IMR-90 (cell line): Measurements from ENCODE around the gene PHLDA2. TPM values are rescaled to one million over a fixed set of nuclear protein-coding genes. Genes with fewer than 3 reads are reported as not detected.
A peak's percentile ranks its signal among the peaks of the same experiment; 100 is the strongest.

Experiments
- ATAC-seq: fragments of 200-7000 bp; cut with Tn5 transposase; 2 replicates; pipeline ENCODE4 v1.9.1; 2020; ENCODE audit warnings: low read depth, mild to moderate bottlenecking, moderate library complexity
- BruUV-seq: library from RNA; stranded (reverse); fragments of 400-500 nt; replicated peaks from 2 replicates; lab custom pipeline; 2021; lab: Mats Ljungman, UMichigan
- CTCF ChIA-PET: fragments of 300-600 bp; formaldehyde crosslinking; extraction: SDS; loops from one replicate; lab custom pipeline; 2021; ENCODE audit warnings: antibody characterized with exemption; lab: Yijun Ruan, JAX
- POLR2A ChIA-PET: fragments of 300-600 bp; sonication (Branson Sonifier 250); formaldehyde crosslinking; loops from one replicate; lab custom pipeline; 2022; ENCODE audit warnings: antibody characterized with exemption; ENCODE audit not compliant: unreplicated experiment; lab: Charles Lee
- DNase-seq: peaks from one replicate; pipeline ENCODE4 v3.0.0; 2013
- H2AFZ ChIP-seq: replicated peaks from 2 replicates; pipeline ENCODE3; 2013; ENCODE audit warnings: low read length, mild to moderate bottlenecking; ENCODE audit not compliant: poor library complexity
- H2AK5ac ChIP-seq: 2 replicates; pipeline ENCODE4 v1.6.1; 2013; ENCODE audit warnings: low read depth, low read length, inconsistent platforms
- H2AK9ac ChIP-seq: replicated peaks from 2 replicates; pipeline ENCODE3; 2013; ENCODE audit warnings: mild to moderate bottlenecking, low read depth, low read length, moderate library complexity; ENCODE audit not compliant: poor library complexity
- H2BK120ac ChIP-seq: 2 replicates; pipeline ENCODE4 v1.6.1; 2013; ENCODE audit warnings: low read depth, low read length, inconsistent platforms
- H2BK15ac ChIP-seq: 3 replicates; pipeline ENCODE4 v1.6.1; 2013; ENCODE audit warnings: low read depth, low read length, inconsistent platforms
- H2BK20ac ChIP-seq: 2 replicates; pipeline ENCODE4 v1.6.1; 2013; ENCODE audit warnings: low read depth, mild to moderate bottlenecking, inconsistent platforms, low read length, moderate library complexity
- H2BK5ac ChIP-seq: 2 replicates; pipeline ENCODE4 v1.6.1; 2013; ENCODE audit warnings: mild to moderate bottlenecking, low read depth, low read length, inconsistent platforms; ENCODE audit not compliant: poor library complexity, severe bottlenecking
- H3K14ac ChIP-seq: replicated peaks from 2 replicates; pipeline ENCODE4 v1.6.1; 2013; ENCODE audit warnings: low read depth, low read length, inconsistent platforms
- H3K18ac ChIP-seq: 2 replicates; pipeline ENCODE4 v1.6.1; 2013; ENCODE audit warnings: low read depth, low read length, control low read depth
- H3K23ac ChIP-seq: 2 replicates; pipeline ENCODE4 v1.6.1; 2013; ENCODE audit warnings: low read depth, low read length, inconsistent platforms
- H3K27ac ChIP-seq: 2 replicates; pipeline ENCODE4 v1.5.1; 2013; ENCODE audit warnings: mild to moderate bottlenecking, control low read depth, low read length; ENCODE audit not compliant: insufficient read depth
- H3K27me3 ChIP-seq: 2 replicates; pipeline ENCODE4 v1.6.1; 2013; ENCODE audit warnings: low read length; ENCODE audit not compliant: control insufficient read depth, insufficient read depth
- H3K36me3 ChIP-seq: 2 replicates; pipeline ENCODE4 v1.6.1; 2013; ENCODE audit warnings: low read length, mixed read lengths; ENCODE audit not compliant: control insufficient read depth, insufficient read depth
- H3K4ac ChIP-seq: 2 replicates; pipeline ENCODE4 v1.6.1; 2013; ENCODE audit warnings: low read depth, low read length, inconsistent platforms
- H3K4me1 ChIP-seq: 2 replicates; pipeline ENCODE4 v1.6.1; 2013; ENCODE audit warnings: low read length, mixed read lengths; ENCODE audit not compliant: control insufficient read depth, insufficient read depth
- H3K4me2 ChIP-seq: 2 replicates; pipeline ENCODE4 v1.6.1; 2013; ENCODE audit warnings: low read depth, mild to moderate bottlenecking, control low read depth, low read length, moderate library complexity
- H3K4me3 ChIP-seq: 2 replicates; pipeline ENCODE4 v1.5.1; 2013; ENCODE audit warnings: low read depth, mild to moderate bottlenecking, control low read depth, low read length, moderate library complexity; ENCODE audit not compliant: insufficient read depth
- H3K56ac ChIP-seq: 2 replicates; pipeline ENCODE4 v1.6.1; 2013; ENCODE audit warnings: low read length, inconsistent platforms; ENCODE audit not compliant: insufficient read depth; ENCODE audit errors: extremely low read depth
- H3K79me1 ChIP-seq, 2 experiments: 2 replicates each; pipeline ENCODE4 v1.6.1; 2013; ENCODE audit warnings: low read length in 2 of 2, inconsistent platforms in 1 of 2, low read depth in 1 of 2
- H3K9ac ChIP-seq: 2 replicates; pipeline ENCODE4 v1.6.1; 2013; ENCODE audit warnings: low read depth, low read length, control low read depth
- H3K9me1 ChIP-seq: 2 replicates; pipeline ENCODE4 v1.6.1; 2013; ENCODE audit warnings: low read length, inconsistent platforms; ENCODE audit not compliant: insufficient read depth
- H3K9me3 ChIP-seq: 2 replicates; pipeline ENCODE4 v1.6.1; 2013; ENCODE audit warnings: low read length; ENCODE audit not compliant: control insufficient read depth, insufficient read depth
- H4K20me1 ChIP-seq: 2 replicates; pipeline ENCODE4 v1.6.1; 2013; ENCODE audit warnings: low read length, inconsistent platforms; ENCODE audit not compliant: insufficient read depth
- H4K5ac ChIP-seq: 2 replicates; pipeline ENCODE4 v1.6.1; 2013; ENCODE audit warnings: mild to moderate bottlenecking, low read depth, low read length, control low read depth
- H4K8ac ChIP-seq, 2 experiments: 2 replicates each; pipeline ENCODE4 v1.6.1; 2013; ENCODE audit warnings: low read depth in 2 of 2, low read length in 2 of 2, control low read depth in 1 of 2, inconsistent platforms in 1 of 2
- H4K91ac ChIP-seq: 2 replicates; pipeline ENCODE4 v1.6.1; 2013; ENCODE audit warnings: low read depth, low read length, inconsistent platforms; ENCODE audit not compliant: insufficient read depth
- CHD1 ChIP-seq: IDR thresholded peaks from 2 replicates; pipeline ENCODE4 v1.6.1; 2012; ENCODE audit warnings: low read depth, low read length, improper control_type of control experiment
- MAZ ChIP-seq: IDR thresholded peaks from 2 replicates; pipeline ENCODE4 v1.6.1; 2012; ENCODE audit warnings: low read depth, mild to moderate bottlenecking, low read length, improper control_type of control experiment, moderate library complexity, borderline replicate concordance
- RAD21 ChIP-seq: IDR thresholded peaks from 2 replicates; pipeline ENCODE4 v1.6.1; 2012; ENCODE audit warnings: low read length, improper control_type of control experiment
- RCOR1 ChIP-seq: IDR thresholded peaks from 2 replicates; pipeline ENCODE4 v1.6.1; 2012; ENCODE audit warnings: mild to moderate bottlenecking, low read length, improper control_type of control experiment; ENCODE audit not compliant: insufficient replicate concordance
- SMC3 ChIP-seq: fragments of 150-350 bp; IDR thresholded peaks from 2 replicates; pipeline ENCODE4 v1.6.1; 2016; ENCODE audit warnings: low read depth, mild to moderate bottlenecking, antibody characterized with exemption, low read length, moderate library complexity
- WGBS, 2 experiments: methylation state at CpG; one replicate each; pipeline versions ENCODE4 v1.1.5 to v1.1.7; 2013; ENCODE audit warnings: missing lambda C conversion rate in 2 of 2; ENCODE audit not compliant: insufficient read length in 1 of 2; ENCODE audit errors: extremely low coverage in 2 of 2; 5-methylcytosine and 5-hydroxymethylcytosine counted together
- dilution Hi-C: fragments of 300-500 bp; cut with HindIII; formaldehyde crosslinking; loops from one replicate; pipeline ENCODE4 v1.14.3; 2018; ENCODE audit warnings: low sequenced_read_pairs; ENCODE audit not compliant: unreplicated experiment
- in situ Hi-C: fragments of 300-500 bp; cut with MboI; formaldehyde crosslinking; loops from 3 replicates; pipeline ENCODE4 v1.14.3; 2019; ENCODE audit warnings: low sequenced_read_pairs, inconsistent platforms, mixed read lengths
- intact Hi-C: fragments of 100-400 bp; cut with micrococcal nuclease; formaldehyde crosslinking; loops from 2 replicates; pipeline ENCODE4 v1.10.0; 2022
- polyA plus RNA-seq, 3 experiments: library from polyadenylated mRNA; depleted of rRNA; stranded (reverse); fragments of >200 nt; gene quantifications; 2 replicates each; pipeline ENCODE4 v1.2.3, GENCODE V29; 2012; ENCODE audit warnings: low replicate concordance in 1 of 3
- total RNA-seq: library from RNA; depleted of rRNA; stranded (reverse); fragments of >200 nt; gene quantifications from 2 replicates; pipeline ENCODE4 v1.2.3, GENCODE V29; 2012
- TF ChIP-seq, protein P1 (sequence below): conservative IDR thresholded peaks from 2 replicates; pipeline ENCODE4 v1.5.1; 2012; ENCODE audit warnings: mild to moderate bottlenecking, low read depth, low read length, improper control_type of control experiment

Gene PHLDA2
- total and polyA plus RNA-seq, 2 of the 4 experiments (the other 2 are of a cell fraction): 3.8 to 89.0 TPM

DNA sequence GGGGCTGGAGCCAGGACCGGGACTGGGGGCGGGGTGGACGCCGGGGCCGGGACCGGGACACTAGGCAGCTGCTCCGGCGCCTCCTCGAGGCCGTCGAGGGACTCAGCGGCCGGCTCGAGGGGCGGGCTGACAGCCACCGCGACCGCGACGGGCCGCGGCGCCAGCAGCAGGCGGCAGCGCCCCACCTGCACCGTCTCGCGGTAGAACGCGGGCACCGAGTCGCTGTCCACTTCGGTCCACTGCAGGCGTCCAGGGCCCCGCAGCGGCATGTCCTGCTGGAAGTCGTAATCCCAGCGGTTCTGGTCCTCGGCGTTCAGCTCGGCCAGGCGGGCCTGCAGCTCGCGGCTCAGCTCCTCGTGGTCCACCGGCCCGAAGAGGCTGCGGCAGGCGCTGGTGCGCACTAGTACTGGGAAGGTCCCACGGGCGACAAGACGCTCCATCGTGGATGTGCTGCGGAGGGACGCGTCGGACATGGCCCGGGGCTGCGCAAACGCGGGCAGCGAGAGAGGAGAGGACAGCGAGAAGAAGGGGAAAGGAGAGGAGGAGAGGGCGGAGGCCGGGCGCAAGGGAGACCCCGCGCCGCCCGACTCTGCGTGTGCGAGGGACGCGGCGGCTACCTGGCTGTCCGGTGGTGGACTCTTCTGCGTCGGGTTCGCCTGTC lies 44.1 kb downstream of the PHLDA2 start:
- Histone ChIP-seq H2AK9ac (peak overlapping the region; percentile 92), H3K4ac (peak overlapping the region; percentile 64; the same call in 1 of the 2 replicates), H3K27ac (peak overlapping the region; percentile 44), H2BK5ac (peak overlapping the region; percentile 14), H2BK20ac (no peak overlapping the region), H4K5ac (no peak overlapping the region), H3K4me3 (peak overlapping the region; percentile 70), H3K4me2 (peak overlapping the region; percentile 84), H4K20me1 (peaks cover 12% of the 10 kb centered on the region), H3K36me3 (peaks cover 3% of the 10 kb centered on the region; the same call in 1 of the 2 replicates), H3K27me3 (no peaks in the 10 kb centered on the region; the same call in 1 of the 2 replicates), H4K8ac (no peak overlapping the region; a peak in 1 of 4 replicates), H2AK5ac (0 out of 2 replicates have a peak overlapping the region, but pooled peaks have one; percentile 56), H2AFZ (peak overlapping the region; percentile 95), H2BK120ac (no peak overlapping the region), H2BK15ac (no peak overlapping the region), H3K9me1 (no peaks in the 10 kb centered on the region; the same call in 1 of the 2 replicates), H3K9ac (peak overlapping the region; percentile 66), H3K4me1 (peaks cover 8% of the 10 kb centered on the region), H3K56ac (no peak overlapping the region), H3K9me3 (no peaks in the 10 kb centered on the region), H4K91ac (no peak overlapping the region; the same call in 1 of the 2 replicates), H3K79me1 (peaks cover 0 to 3% of the 10 kb centered on the region in 2 experiments; a peak in 1 of 4 replicates), H3K14ac (peak overlapping the region; percentile 56), H3K23ac (peak overlapping the region; percentile 86), H3K18ac (no peak overlapping the region)
- ATAC-seq (peak; percentile 37), DNase-seq (peak; percentile 36)
- dilution Hi-C loops: no loop called here
- no TSS peak for BruUV-seq
- in situ Hi-C loops: loop anchor here (5.0 to 25.0 kb wide), 2 partner anchors 353 to 698 kb away; no protein-coding TSS in a partner anchor
- WGBS, 2 experiments: 1% methylated on average over 49 of the region's 80 CpGs; no CpG with 5 or more reads in 1 of the 2 experiments
- ChIA-PET POLR2A (interaction anchor here (1.0 kb wide), 1 partner anchor 351 kb away, joined by 4 read pairs; no protein-coding TSS in a partner anchor), CTCF (interaction anchor here (11.0 kb wide), 1 partner anchor 352 kb away, joined by 116 read pairs; no protein-coding TSS in a partner anchor)
- intact Hi-C loops: loop anchor here (2.0 to 5.0 kb wide), 3 partner anchors 58 to 238 kb away; no protein-coding TSS in a partner anchor
- TF ChIP-seq RCOR1 (no peak), MAZ (0 out of 2 replicates have a peak, but pooled peaks have one; percentile 23), CHD1 (no peak), SMC3 (peak; percentile 29; the same call in 1 of the 2 replicates), RAD21 (peak; percentile 58)
- TF ChIP-seq, protein P1, sequence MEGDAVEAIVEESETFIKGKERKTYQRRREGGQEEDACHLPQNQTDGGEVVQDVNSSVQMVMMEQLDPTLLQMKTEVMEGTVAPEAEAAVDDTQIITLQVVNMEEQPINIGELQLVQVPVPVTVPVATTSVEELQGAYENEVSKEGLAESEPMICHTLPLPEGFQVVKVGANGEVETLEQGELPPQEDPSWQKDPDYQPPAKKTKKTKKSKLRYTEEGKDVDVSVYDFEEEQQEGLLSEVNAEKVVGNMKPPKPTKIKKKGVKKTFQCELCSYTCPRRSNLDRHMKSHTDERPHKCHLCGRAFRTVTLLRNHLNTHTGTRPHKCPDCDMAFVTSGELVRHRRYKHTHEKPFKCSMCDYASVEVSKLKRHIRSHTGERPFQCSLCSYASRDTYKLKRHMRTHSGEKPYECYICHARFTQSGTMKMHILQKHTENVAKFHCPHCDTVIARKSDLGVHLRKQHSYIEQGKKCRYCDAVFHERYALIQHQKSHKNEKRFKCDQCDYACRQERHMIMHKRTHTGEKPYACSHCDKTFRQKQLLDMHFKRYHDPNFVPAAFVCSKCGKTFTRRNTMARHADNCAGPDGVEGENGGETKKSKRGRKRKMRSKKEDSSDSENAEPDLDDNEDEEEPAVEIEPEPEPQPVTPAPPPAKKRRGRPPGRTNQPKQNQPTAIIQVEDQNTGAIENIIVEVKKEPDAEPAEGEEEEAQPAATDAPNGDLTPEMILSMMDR: peak; percentile 50
